Ishikawa (cell line): ENCODE measurements around the gene GLIS1.

Experiments
- CEBPB ChIP-seq: IDR thresholded peaks from 2 replicates; pipeline ENCODE4 v1.6.1; 2012
- CREB1 ChIP-seq: IDR thresholded peaks from 2 replicates; pipeline ENCODE4 v1.6.1; 2012; ENCODE audit warnings: low read depth
- EGR1 ChIP-seq: IDR thresholded peaks from 2 replicates; pipeline ENCODE4 v1.6.1; 2012
- EP300 ChIP-seq: IDR thresholded peaks from 2 replicates; pipeline ENCODE4 v1.6.1; 2012; ENCODE audit warnings: borderline replicate concordance
- FOXM1 ChIP-seq: IDR thresholded peaks from 2 replicates; pipeline ENCODE4 v1.6.1; 2012; ENCODE audit warnings: low read depth, borderline replicate concordance
- NFIC ChIP-seq: IDR thresholded peaks from 2 replicates; pipeline ENCODE4 v1.6.1; 2012
- RAD21 ChIP-seq: IDR thresholded peaks from 2 replicates; pipeline ENCODE4 v1.6.1; 2012; ENCODE audit warnings: low read depth
- REST ChIP-seq: IDR thresholded peaks from 2 replicates; pipeline ENCODE4 v1.6.1; 2012; ENCODE audit warnings: low read depth, mild to moderate bottlenecking
- TAF1 ChIP-seq: IDR thresholded peaks from 2 replicates; pipeline ENCODE4 v1.6.1; 2012; ENCODE audit warnings: low read depth, mild to moderate bottlenecking
- TCF12 ChIP-seq: IDR thresholded peaks from 2 replicates; pipeline ENCODE4 v1.6.1; 2012; ENCODE audit warnings: low read depth
- TEAD4 ChIP-seq: IDR thresholded peaks from 2 replicates; pipeline ENCODE4 v1.6.1; 2012
- USF1 ChIP-seq: IDR thresholded peaks from 2 replicates; pipeline ENCODE4 v1.6.1; 2012
- YY1 ChIP-seq: IDR thresholded peaks from 2 replicates; pipeline ENCODE4 v1.6.1; 2012; ENCODE audit warnings: low read depth
- ZBTB7A ChIP-seq: IDR thresholded peaks from 2 replicates; pipeline ENCODE4 v1.6.1; 2012; ENCODE audit warnings: low read depth
- TF ChIP-seq, protein P1 (sequence below): IDR thresholded peaks from 2 replicates; pipeline ENCODE4 v1.6.1; 2012

Gene GLIS1

GRCh38 chr1:53599481-53599880 lies 139.5 kb downstream of the GLIS1 start:
- no peak for TF ChIP-seq EGR1
- no peak for TF ChIP-seq TEAD4
- no peak for TF ChIP-seq REST
- no peak for TF ChIP-seq USF1
- no peak for TF ChIP-seq FOXM1
- no peak for TF ChIP-seq CREB1
- TF ChIP-seq CEBPB, result no peak
- TF ChIP-seq TCF12, result no peak
- no peak for TF ChIP-seq ZBTB7A
- no peak for TF ChIP-seq YY1
- no peak for TF ChIP-seq EP300
- TF ChIP-seq TAF1, result no peak
- TF ChIP-seq RAD21, result no peak
- no peak for TF ChIP-seq NFIC
- TF ChIP-seq, protein P1, sequence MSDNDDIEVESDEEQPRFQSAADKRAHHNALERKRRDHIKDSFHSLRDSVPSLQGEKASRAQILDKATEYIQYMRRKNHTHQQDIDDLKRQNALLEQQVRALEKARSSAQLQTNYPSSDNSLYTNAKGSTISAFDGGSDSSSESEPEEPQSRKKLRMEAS, result no peak

- TF ChIP-seq EP300 (no peak), ZBTB7A (no peak), USF1 (no peak), NFIC (no peak), REST (no peak), RAD21 (no peak), CREB1 (no peak), TCF12 (no peak), FOXM1 (no peak), EGR1 (no peak), TAF1 (no peak), CEBPB (no peak), YY1 (no peak), TEAD4 (no peak)
- TF ChIP-seq, protein P1, result no peak
Observed at GRCh38 chr1:53598966-53599365, 140.0 kb downstream of the GLIS1 start.

DNA sequence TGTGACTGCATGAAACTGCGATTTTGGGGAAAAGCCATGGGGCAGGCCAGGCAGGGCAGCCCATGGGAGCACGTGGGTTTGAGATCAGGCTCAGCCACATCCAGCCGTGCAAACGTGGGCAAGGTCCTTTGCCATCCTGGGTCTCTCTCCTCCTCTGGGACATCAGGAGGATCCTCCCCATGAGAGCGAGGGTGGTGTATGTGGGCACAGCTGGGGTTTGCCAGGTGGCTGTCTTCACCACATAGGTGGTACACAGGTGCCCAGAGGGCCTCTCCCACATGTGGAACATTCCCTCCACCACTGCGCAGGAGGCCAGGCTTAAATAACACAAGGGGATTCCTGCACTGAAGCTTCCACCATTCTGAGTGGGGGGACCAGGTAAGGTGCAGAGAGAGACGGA lies 143.1 kb downstream of the GLIS1 start:
- TF ChIP-seq CREB1 (no peak), TEAD4 (no peak), RAD21 (no peak), REST (no peak), TCF12 (no peak)

- TF ChIP-seq EP300, result no peak
- TF ChIP-seq RAD21, result no peak
- no peak for TF ChIP-seq ZBTB7A
Observed at GRCh38 chr1:53594391-53595180, 144.4 kb downstream of the GLIS1 start.
